GM13976 (cell line): Measurements from ENCODE around the gene ARL5A.

Experiments used
- DNase-seq: peaks from one replicate; pipeline ENCODE4 v3.0.0; 2012; ENCODE audit warnings: low spot score
- CTCF ChIP-seq: IDR thresholded peaks from 2 replicates; pipeline ENCODE4 v1.5.1; 2012; ENCODE audit warnings: borderline replicate concordance, mild to moderate bottlenecking; ENCODE audit not compliant: insufficient read depth; ENCODE audit errors: extremely low read depth, missing control alignments, control extremely low read depth
- in situ Hi-C: fragments of 300-500 bp; cut with MboI; formaldehyde crosslinking; loops from one replicate; pipeline ENCODE4 v1.12.0; 2022; ENCODE audit warnings: low sequenced_read_pairs, mixed read lengths, inconsistent platforms; ENCODE audit not compliant: unreplicated experiment

Gene ARL5A

GRCh38 chr2:151757861-151758260 lies 70.4 kb downstream of the ARL5A start:
- no peak for DNase-seq
- in situ Hi-C loops: no loop called here

GRCh38 chr2:151756820-151757219 lies 71.4 kb downstream of the ARL5A start:
- TF ChIP-seq CTCF: no peak
- in situ Hi-C loops: no loop called here

More at GRCh38 chr2:151757861-151758260, 70.4 kb downstream of the ARL5A start:
- TF ChIP-seq CTCF: no peak

GRCh38 chr2:151754253-151754897 lies 73.8 kb downstream of the ARL5A start:
- in situ Hi-C loops: no loop called here
- no peak for TF ChIP-seq CTCF
- DNase-seq: no peak

More at GRCh38 chr2:151756820-151757219, 71.4 kb downstream of the ARL5A start:
- DNase-seq: no peak

GRCh38 chr2:151753540-151753939 lies 74.7 kb downstream of the ARL5A start:
- no peak for TF ChIP-seq CTCF
- in situ Hi-C loops: no loop called here

More at GRCh38 chr2:151753540-151753939, 74.7 kb downstream of the ARL5A start:
- no peak for DNase-seq
